H1 (cell line): ENCODE data around the gene H2BK1. TPM values are rescaled to one million over a fixed set of nuclear protein-coding genes. Genes with fewer than 3 reads are reported as not detected.

Experiments
- CTCF ChIA-PET: fragments of 300-600 bp; sonication (Branson Sonifier 250); formaldehyde crosslinking; loops from one replicate; lab custom pipeline; 2021; ENCODE audit not compliant: partially characterized antibody; lab: Charles Lee
- POLR2A ChIA-PET: fragments of 300-600 bp; sonication (Branson Sonifier 250); formaldehyde crosslinking; loops from one replicate; lab custom pipeline; 2021; ENCODE audit warnings: inconsistent platforms; ENCODE audit not compliant: partially characterized antibody; lab: Charles Lee
- DNase-seq, 2 experiments: peaks; one replicate each; pipeline versions ENCODE4 v3.0.0 to v3.0.0-alpha.2; 2010 to 2022; ENCODE audit warnings: low spot score in 2 of 2, low read depth in 1 of 2, mixed read lengths in 1 of 2
- FAIRE-seq: peaks from 2 replicates; lab custom pipeline; 2011; peaks lifted over from hg19 to GRCh38; lab: Jason Lieb, UNC
- H2AFZ ChIP-seq: 2 replicates; pipeline ENCODE4 v1.8.1; 2012; ENCODE audit warnings: low read length, inconsistent platforms
- H2AK5ac ChIP-seq: 2 replicates; pipeline ENCODE4 v1.6.1; 2013; ENCODE audit warnings: low read depth, low read length
- H2BK120ac ChIP-seq: replicated peaks from 2 replicates; pipeline ENCODE3; 2013; ENCODE audit warnings: low read depth, low read length, inconsistent platforms
- H2BK12ac ChIP-seq: 2 replicates; pipeline ENCODE4 v1.6.1; 2013; ENCODE audit warnings: low read depth, low read length
- H2BK15ac ChIP-seq: 2 replicates; pipeline ENCODE4 v1.6.1; 2013; ENCODE audit warnings: low read length
- H2BK20ac ChIP-seq: 2 replicates; pipeline ENCODE4 v1.6.1; 2013; ENCODE audit warnings: low read length
- H2BK5ac ChIP-seq: 2 replicates; pipeline ENCODE4 v1.6.1; 2013; ENCODE audit warnings: low read depth, low read length
- H3K14ac ChIP-seq: 2 replicates; pipeline ENCODE4 v1.6.1; 2013; ENCODE audit warnings: inconsistent platforms; ENCODE audit not compliant: insufficient read length
- H3K18ac ChIP-seq: 2 replicates; pipeline ENCODE4 v1.6.1; 2013; ENCODE audit warnings: low read length; ENCODE audit errors: extremely low read depth
- H3K23ac ChIP-seq: 2 replicates; pipeline ENCODE4 v1.6.1; 2013; ENCODE audit warnings: inconsistent platforms; ENCODE audit not compliant: insufficient read length
- H3K23me2 ChIP-seq: 2 replicates; pipeline ENCODE4 v1.6.1; 2013; ENCODE audit warnings: low read depth, low read length
- H3K27ac ChIP-seq: 2 replicates; pipeline ENCODE4 v1.6.1; 2011; ENCODE audit warnings: low read depth, low read length, inconsistent platforms
- H3K27me3 ChIP-seq, 4 experiments: replicated peaks in 1 of 4; 1 replicate in 1 of 4; 2 replicates in 3 of 4; pipeline versions ENCODE4 v1.6.1 to v1.8.1; 2011 to 2013; ENCODE audit warnings: low read length in 3 of 4, mild to moderate bottlenecking in 3 of 4, inconsistent platforms in 2 of 4, mixed read lengths in 2 of 4, moderate library complexity in 1 of 4; ENCODE audit not compliant: control insufficient read depth in 3 of 4, insufficient read depth in 3 of 4; ENCODE audit errors: extremely low read depth in 1 of 4
- H3K36me3 ChIP-seq, 4 experiments: 2 replicates each; pipeline versions ENCODE4 v1.6.1 to v1.8.1; 2011 to 2013; ENCODE audit warnings: mild to moderate bottlenecking in 4 of 4, low read length in 3 of 4, moderate library complexity in 2 of 4, control low read depth in 1 of 4, inconsistent platforms in 1 of 4; ENCODE audit not compliant: insufficient read depth in 4 of 4, control insufficient read depth in 2 of 4
- H3K4ac ChIP-seq: replicated peaks from 2 replicates; pipeline ENCODE3; 2013; ENCODE audit warnings: low read length, low read depth, mixed read lengths, inconsistent platforms; ENCODE audit not compliant: insufficient read length
- H3K4me1 ChIP-seq, 4 experiments: replicated peaks in 1 of 4; 1 replicate in 1 of 4; 2 replicates in 3 of 4; pipeline versions ENCODE4 v1.6.1 to v1.8.1; 2011 to 2013; ENCODE audit warnings: low read length in 3 of 4, inconsistent platforms in 2 of 4, mixed read lengths in 1 of 4; ENCODE audit not compliant: insufficient read depth in 4 of 4, control insufficient read depth in 3 of 4
- H3K4me2 ChIP-seq, 2 experiments: 2 replicates each; pipeline versions ENCODE4 v1.6.1 to v1.8.1; 2011 to 2013; ENCODE audit warnings: low read depth in 2 of 2, low read length in 2 of 2, control low read depth in 1 of 2, inconsistent platforms in 1 of 2, mild to moderate bottlenecking in 1 of 2; ENCODE audit not compliant: insufficient read depth in 1 of 2
- H3K4me3 ChIP-seq, 4 experiments: fragments of 200-600, 300-600 bp in 1 of 4; sonication (generic), shearing (Covaris generic), sonication (Bioruptor Twin) in 1 of 4; 2 replicates each; pipeline versions ENCODE4 v1.5.1 to v1.8.1; 2011 to 2016; ENCODE audit warnings: low read length in 4 of 4, low read depth in 3 of 4, control low read depth in 2 of 4, inconsistent platforms in 2 of 4, mild to moderate bottlenecking in 2 of 4, mixed read lengths in 1 of 4, moderate library complexity in 1 of 4; ENCODE audit not compliant: insufficient read depth in 2 of 4; ENCODE audit errors: extremely low read depth in 1 of 4
- H3K56ac ChIP-seq: replicated peaks from 2 replicates; pipeline ENCODE3; 2013; ENCODE audit warnings: low read depth, mild to moderate bottlenecking, mixed read lengths, low read length, inconsistent platforms; ENCODE audit not compliant: insufficient read length
- H3K79me1 ChIP-seq: 2 replicates; pipeline ENCODE4 v1.6.1; 2013; ENCODE audit warnings: low read depth, low read length, control low read depth
- H3K79me2 ChIP-seq, 2 experiments: 2 replicates each; pipeline versions ENCODE4 v1.6.1 to v1.8.1; 2012 to 2013; ENCODE audit warnings: low read length in 2 of 2, mild to moderate bottlenecking in 2 of 2, inconsistent platforms in 1 of 2; ENCODE audit not compliant: insufficient read depth in 2 of 2, control insufficient read depth in 1 of 2
- H3K9ac ChIP-seq, 4 experiments: replicated peaks in 1 of 4; 1 replicate in 1 of 4; 2 replicates in 3 of 4; pipeline versions ENCODE4 v1.6.1 to v1.8.1; 2011 to 2013; ENCODE audit warnings: low read depth in 3 of 4, low read length in 3 of 4, control low read depth in 2 of 4, mild to moderate bottlenecking in 2 of 4, moderate library complexity in 2 of 4, inconsistent platforms in 1 of 4; ENCODE audit errors: extremely low read depth in 1 of 4
- H3K9me3 ChIP-seq, 2 experiments: 2 replicates each; pipeline versions ENCODE4 v1.6.1 to v1.8.1; 2012 to 2013; ENCODE audit warnings: mild to moderate bottlenecking in 2 of 2, moderate library complexity in 2 of 2, control low read depth in 1 of 2, inconsistent platforms in 1 of 2, low read depth in 1 of 2, low read length in 1 of 2, mixed read lengths in 1 of 2; ENCODE audit not compliant: insufficient read depth in 2 of 2
- H4K20me1 ChIP-seq, 2 experiments: replicated peaks in 1 of 2; 2 replicates each; pipeline versions ENCODE3 to v1.8.1; 2011 to 2013; ENCODE audit warnings: inconsistent platforms in 2 of 2, low read length in 2 of 2, mild to moderate bottlenecking in 1 of 2; ENCODE audit not compliant: insufficient read depth in 2 of 2, control insufficient read depth in 1 of 2
- H4K5ac ChIP-seq: 2 replicates; pipeline ENCODE4 v1.6.1; 2013; ENCODE audit warnings: low read length, low read depth, mixed read lengths, inconsistent platforms; ENCODE audit not compliant: insufficient read length
- H4K8ac ChIP-seq: 2 replicates; pipeline ENCODE4 v1.8.0; 2013; ENCODE audit warnings: mild to moderate bottlenecking, moderate library complexity, low read length, inconsistent platforms; ENCODE audit not compliant: insufficient read depth; ENCODE audit errors: extremely low read depth
- H4K91ac ChIP-seq: replicated peaks from 2 replicates; pipeline ENCODE3; 2013; ENCODE audit warnings: low read length, mixed read lengths, inconsistent platforms; ENCODE audit not compliant: insufficient read length
- CTBP2 ChIP-seq: IDR thresholded peaks from 2 replicates; pipeline ENCODE4 v1.7.0; 2011; ENCODE audit warnings: borderline replicate concordance, mild to moderate bottlenecking, moderate library complexity, mixed read lengths, low read length; ENCODE audit not compliant: insufficient read depth, insufficient read length
- MAFK ChIP-seq: IDR thresholded peaks from 2 replicates; pipeline ENCODE4 v1.6.1; 2012; ENCODE audit warnings: low read depth, mild to moderate bottlenecking, improper control_type of control experiment, low read length
- NANOG ChIP-seq: IDR thresholded peaks from 2 replicates; pipeline ENCODE4 v1.6.1; 2011; ENCODE audit warnings: low read length, low read depth, mild to moderate bottlenecking, inconsistent platforms; ENCODE audit not compliant: insufficient read depth, poor library complexity, severe bottlenecking
- PHF8 ChIP-seq: fragments of 200-600 bp; sonication (generic); conservative IDR thresholded peaks from 2 replicates; pipeline ENCODE4 v1.7.1; 2012; ENCODE audit warnings: low read depth, mild to moderate bottlenecking, inconsistent platforms, low read length, moderate library complexity
- POU5F1 ChIP-seq: IDR thresholded peaks from 2 replicates; pipeline ENCODE4 v1.6.1; 2011; ENCODE audit warnings: low read depth, mild to moderate bottlenecking, low read length, moderate library complexity
- TAF1 ChIP-seq: IDR thresholded peaks from 2 replicates; pipeline ENCODE4 v1.6.1; 2011; ENCODE audit warnings: mild to moderate bottlenecking, low read depth, low read length
- YY1 ChIP-seq: IDR thresholded peaks from 2 replicates; pipeline ENCODE4 v1.6.1; 2011; ENCODE audit warnings: low read depth, mild to moderate bottlenecking, low read length
- WGBS, 2 experiments: shearing (Covaris generic) in 1 of 2; methylation state at CpG; one replicate each; pipeline versions ENCODE4 v1.1.6 to v1.1.7; 2013 to 2015; ENCODE audit warnings: low lambda C conversion rate in 2 of 2, mixed read lengths in 2 of 2, inconsistent platforms in 1 of 2, low coverage in 1 of 2, missing lambda C conversion rate in 1 of 2; ENCODE audit not compliant: insufficient replicate concordance in 2 of 2, insufficient coverage in 1 of 2, insufficient read length in 1 of 2; ENCODE audit errors: extremely low coverage in 1 of 2, missing lambda C conversion rate in 1 of 2; 5-methylcytosine and 5-hydroxymethylcytosine counted together
- polyA plus RNA-seq, 7 experiments: library from polyadenylated mRNA; depleted of rRNA in 3 of 7; stranded (reverse) in 5 of 7; unstranded in 2 of 7; fragments of >200 nt in 5 of 7; fragments of 200-250 nt in 2 of 7; gene quantifications; 1 replicate in 5 of 7; 2 replicates in 1 of 7; 4 replicates in 1 of 7; pipeline versions ENCODE4 v1.2.1 to v1.2.3, GENCODE V29; 2011 to 2013; ENCODE audit warnings: missing spikeins in 2 of 7, mixed read lengths in 2 of 7
- total RNA-seq: library from RNA; stranded (reverse); fragmentation: NEBNext Ultra II Directional; extraction: Animal tissue kit (Norgen Biotek cat#: 25700); gene quantifications from 2 replicates; pipeline ENCODE4 v1.2.1, GENCODE V29; 2021
- TF ChIP-seq, protein P1 (sequence below): IDR thresholded peaks from 2 replicates; pipeline ENCODE4 v1.6.1; 2012; ENCODE audit warnings: inconsistent platforms

The H2BK1 gene
- total and polyA plus RNA-seq, 2 of the 8 experiments (the other 6 are each of a cell fraction or from before 2014, with no cell fraction given) = not detected

GRCh38 chr7:151161757-151162156, 48.5 kb downstream of the H2BK1 start:
- Histone ChIP-seq H2BK12ac (no peak overlapping the region), H3K4me3 (no peak overlapping the region), H4K20me1 (peaks cover 2% of the 10 kb centered on the region in 2 experiments), H3K9ac (no peak overlapping the region), H3K18ac (no peak overlapping the region), H3K23ac (no peak overlapping the region), H3K27ac (no peak overlapping the region), H3K79me2 (no peaks in the 10 kb centered on the region), H3K14ac (no peak overlapping the region), H3K4ac (no peak overlapping the region), H3K27me3 (peaks cover 22 to 32% (median 29%) of the 10 kb centered on the region in 4 experiments), H2AK5ac (no peak overlapping the region), H2BK120ac (no peak overlapping the region), H2BK5ac (no peak overlapping the region), H4K91ac (no peak overlapping the region), H4K5ac (no peak overlapping the region), H2BK15ac (no peak overlapping the region), H3K9me3 (no peaks in the 10 kb centered on the region), H3K4me2 (no peak overlapping the region), H4K8ac (no peak overlapping the region), H2AFZ (no peak overlapping the region), H3K23me2 (peaks cover 2% of the 10 kb centered on the region; the same call in 1 of the 2 replicates), H3K36me3 (no peaks in the 10 kb centered on the region), H3K56ac (no peak overlapping the region), H3K4me1 (peaks cover 0 to 3% (median under 1%) of the 10 kb centered on the region in 4 experiments; a peak in 2 of 7 replicates), H3K79me1 (no peaks in the 10 kb centered on the region), H2BK20ac (no peak overlapping the region)
- WGBS, 2 experiments = 89% methylated on average over 1 of the region's 1 CpG; no CpG with 5 or more reads in 1 of the 2 experiments
- DNase-seq (no peak), FAIRE-seq (no peak)
- POLR2A ChIA-PET = interaction anchor here (1.3 kb wide), 1 partner anchor 49 kb away, joined by 3 read pairs; the partner anchor contains the start of gene H2BK1
- CTCF ChIA-PET = interaction anchor here (1.0 to 8.3 kb wide), 5 partner anchors 10 to 86 kb away, joined by 3 to 56 read pairs (median 4); no protein-coding TSS in a partner anchor
- TF ChIP-seq NANOG (no peak), TAF1 (no peak), MAFK (no peak), PHF8 (no peak), CTBP2 (no peak), POU5F1 (no peak), YY1 (no peak)
- TF ChIP-seq, protein P1, sequence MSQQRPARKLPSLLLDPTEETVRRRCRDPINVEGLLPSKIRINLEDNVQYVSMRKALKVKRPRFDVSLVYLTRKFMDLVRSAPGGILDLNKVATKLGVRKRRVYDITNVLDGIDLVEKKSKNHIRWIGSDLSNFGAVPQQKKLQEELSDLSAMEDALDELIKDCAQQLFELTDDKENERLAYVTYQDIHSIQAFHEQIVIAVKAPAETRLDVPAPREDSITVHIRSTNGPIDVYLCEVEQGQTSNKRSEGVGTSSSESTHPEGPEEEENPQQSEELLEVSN = no peak
